ENCODE data around the gene PPP1R14C.

DNA sequence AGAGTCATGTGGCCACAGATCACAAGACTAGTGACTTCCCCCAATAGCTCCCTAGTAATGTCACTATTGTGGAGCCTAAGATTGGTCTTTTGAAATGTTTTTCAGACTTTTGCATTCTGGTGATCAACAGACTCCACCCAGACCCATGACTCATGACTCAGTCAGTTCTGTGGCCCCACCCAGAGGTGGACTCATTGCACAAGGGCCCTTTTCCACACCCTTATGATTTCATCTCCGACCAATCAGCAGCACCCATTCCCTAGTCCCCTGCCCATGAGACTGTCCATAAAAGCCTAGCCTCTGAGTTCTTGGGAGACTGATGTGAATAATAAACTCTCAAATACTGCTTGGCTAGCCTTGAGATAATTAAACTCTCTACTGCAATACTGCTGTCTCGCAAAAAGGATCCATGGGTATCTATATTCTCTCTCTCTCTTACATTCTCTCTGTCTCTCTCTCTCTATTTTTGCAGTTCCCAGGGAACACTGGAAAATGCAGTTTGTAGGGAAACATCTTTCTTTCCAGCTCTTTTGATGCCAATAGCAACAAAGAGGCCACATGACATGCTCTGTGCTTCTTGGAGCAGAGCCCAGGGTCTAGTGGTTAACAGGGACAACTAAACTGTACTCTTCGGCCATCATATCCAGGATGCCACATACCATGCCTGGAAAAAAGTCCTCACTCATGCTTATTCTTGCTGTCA is 154.6 kb downstream of the PPP1R14C start:
- TF ChIP-seq, protein P1, sequence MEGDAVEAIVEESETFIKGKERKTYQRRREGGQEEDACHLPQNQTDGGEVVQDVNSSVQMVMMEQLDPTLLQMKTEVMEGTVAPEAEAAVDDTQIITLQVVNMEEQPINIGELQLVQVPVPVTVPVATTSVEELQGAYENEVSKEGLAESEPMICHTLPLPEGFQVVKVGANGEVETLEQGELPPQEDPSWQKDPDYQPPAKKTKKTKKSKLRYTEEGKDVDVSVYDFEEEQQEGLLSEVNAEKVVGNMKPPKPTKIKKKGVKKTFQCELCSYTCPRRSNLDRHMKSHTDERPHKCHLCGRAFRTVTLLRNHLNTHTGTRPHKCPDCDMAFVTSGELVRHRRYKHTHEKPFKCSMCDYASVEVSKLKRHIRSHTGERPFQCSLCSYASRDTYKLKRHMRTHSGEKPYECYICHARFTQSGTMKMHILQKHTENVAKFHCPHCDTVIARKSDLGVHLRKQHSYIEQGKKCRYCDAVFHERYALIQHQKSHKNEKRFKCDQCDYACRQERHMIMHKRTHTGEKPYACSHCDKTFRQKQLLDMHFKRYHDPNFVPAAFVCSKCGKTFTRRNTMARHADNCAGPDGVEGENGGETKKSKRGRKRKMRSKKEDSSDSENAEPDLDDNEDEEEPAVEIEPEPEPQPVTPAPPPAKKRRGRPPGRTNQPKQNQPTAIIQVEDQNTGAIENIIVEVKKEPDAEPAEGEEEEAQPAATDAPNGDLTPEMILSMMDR (conservative IDR thresholded peaks at IDR 0.05; ENCODE audit: low read depth, low read length), result no peak
- TF ChIP-seq EZH2 (IDR thresholded peaks at IDR 0.05; ENCODE audit: borderline replicate concordance, low read depth, low read length, poor library complexity, severe bottlenecking), result no peak

Measured in A673 (cell line).